GM23338 (cell line): ENCODE results near the gene VAMP2. TPM values are rescaled to one million over a fixed set of nuclear protein-coding genes. Genes with fewer than 3 reads are reported as not detected.

Experiments used
- ATAC-seq: fragments of 200-7000 bp; cut with Tn5 transposase; 3 replicates; pipeline ENCODE4 v1.9.1; 2020
- DNase-seq: peaks from one replicate; pipeline ENCODE4 v3.0.0-alpha.2; 2015; ENCODE audit warnings: low spot score
- H2AFZ ChIP-seq: fragments of 200-600 bp; sonication (generic); 2 replicates; pipeline ENCODE4 v1.8.0; 2016; ENCODE audit warnings: antibody characterized with exemption, mild to moderate bottlenecking, moderate library complexity
- H3F3A ChIP-seq: fragments of 200-600 bp; sonication (generic); replicated peaks from 2 replicates; pipeline ENCODE4 v1.8.0; 2017; ENCODE audit warnings: antibody characterized with exemption, mixed run types, low read depth
- H3K27ac ChIP-seq: fragments of 200-600 bp; sonication (generic); 2 replicates; pipeline ENCODE4 v1.6.1; 2016; ENCODE audit warnings: low read depth
- H3K27me3 ChIP-seq: fragments of 200-600 bp; sonication (generic); 2 replicates; pipeline ENCODE4 v1.8.0; 2016; ENCODE audit warnings: mild to moderate bottlenecking, mixed run types, moderate library complexity; ENCODE audit not compliant: insufficient read depth
- H3K36me3 ChIP-seq: fragments of 200-600 bp; sonication (generic); 2 replicates; pipeline ENCODE4 v1.8.0; 2016; ENCODE audit warnings: mild to moderate bottlenecking; ENCODE audit not compliant: insufficient read depth
- H3K4me1 ChIP-seq: fragments of 200-600 bp; sonication (generic); 2 replicates; pipeline ENCODE4 v1.8.0; 2016; ENCODE audit warnings: mild to moderate bottlenecking, moderate library complexity; ENCODE audit not compliant: insufficient read depth
- H3K4me2 ChIP-seq: fragments of 200-600 bp; sonication (generic); 2 replicates; pipeline ENCODE4 v1.7.1; 2017; ENCODE audit warnings: mixed run types
- H3K4me3 ChIP-seq: fragments of 200-600 bp; sonication (generic); 2 replicates; pipeline ENCODE4 v1.6.1; 2016; ENCODE audit warnings: mixed run types
- H3K79me2 ChIP-seq: fragments of 200-600 bp; sonication (generic); replicated peaks from 2 replicates; pipeline ENCODE4 v1.8.0; 2017; ENCODE audit warnings: mild to moderate bottlenecking; ENCODE audit not compliant: insufficient read depth
- H3K9me2 ChIP-seq: fragments of 200-600 bp; sonication (generic); 2 replicates; pipeline ENCODE4 v1.8.0; 2017; ENCODE audit not compliant: insufficient read depth
- H4K20me1 ChIP-seq: fragments of 200-600 bp; sonication (generic); replicated peaks from 2 replicates; pipeline ENCODE4 v1.8.0; 2017; ENCODE audit warnings: mild to moderate bottlenecking; ENCODE audit not compliant: insufficient read depth
- H3K27ac Mint-ChIP-seq: 2 replicates; pipeline ENCODE4 v1.8.0; 2020; ENCODE audit warnings: inconsistent platforms, mild to moderate bottlenecking, moderate library complexity, mixed read lengths
- H3K27me3 Mint-ChIP-seq: 3 replicates; pipeline ENCODE4 v1.8.0; 2022; ENCODE audit warnings: low read depth, mild to moderate bottlenecking, moderate library complexity, mixed read lengths, inconsistent platforms; ENCODE audit not compliant: insufficient read depth, poor library complexity
- H3K36me3 Mint-ChIP-seq: 3 replicates; pipeline ENCODE4 v1.8.0; 2021; ENCODE audit warnings: low read depth, mild to moderate bottlenecking, inconsistent platforms, moderate library complexity, mixed read lengths
- H3K4me1 Mint-ChIP-seq: 3 replicates; pipeline ENCODE4 v1.8.0; 2020; ENCODE audit warnings: mild to moderate bottlenecking, inconsistent platforms, mixed read lengths
- H3K4me3 Mint-ChIP-seq: 3 replicates; pipeline ENCODE4 v1.8.0; 2021; ENCODE audit warnings: moderate library complexity, mild to moderate bottlenecking, inconsistent platforms, mixed read lengths
- H3K9me3 Mint-ChIP-seq: 3 replicates; pipeline ENCODE4 v1.8.0; 2020; ENCODE audit warnings: moderate library complexity, mild to moderate bottlenecking, inconsistent platforms, mixed read lengths
- CTCF ChIP-seq, 2 experiments: fragments of 200-600 bp in 1 of 2; sonication (generic) in 1 of 2; conservative IDR thresholded peaks; 2 replicates each; pipeline versions ENCODE4 v1.5.1 to v1.6.1; 2016 to 2017; ENCODE audit warnings: antibody characterized with exemption in 2 of 2, low read depth in 2 of 2, mild to moderate bottlenecking in 2 of 2, moderate library complexity in 1 of 2
- EZH2 ChIP-seq: fragments of 200-600 bp; sonication (generic); IDR thresholded peaks from one replicate; pipeline ENCODE4 v1.8.0; 2017; ENCODE audit warnings: antibody characterized with exemption, mild to moderate bottlenecking, low read depth; ENCODE audit not compliant: unreplicated experiment
- EZH2phosphoT487 ChIP-seq: fragments of 200-600 bp; sonication (generic); IDR thresholded peaks from one replicate; pipeline ENCODE4 v1.8.1; 2018; ENCODE audit warnings: antibody characterized with exemption; ENCODE audit not compliant: unreplicated experiment
- JUNB ChIP-seq: IDR thresholded peaks from one replicate; pipeline ENCODE4 v1.6.1; 2016; ENCODE audit warnings: antibody characterized with exemption; ENCODE audit not compliant: unreplicated experiment
- POLR2AphosphoS5 ChIP-seq: IDR thresholded peaks from 2 replicates; pipeline ENCODE4 v1.6.1; 2016; ENCODE audit warnings: antibody characterized with exemption, low read depth
- REST ChIP-seq: IDR thresholded peaks from one replicate; pipeline ENCODE4 v1.6.1; 2018; ENCODE audit warnings: antibody characterized with exemption; ENCODE audit not compliant: unreplicated experiment
- STAT1 ChIP-seq: IDR thresholded peaks from one replicate; pipeline ENCODE4 v1.6.1; 2016; ENCODE audit warnings: antibody characterized with exemption; ENCODE audit not compliant: unreplicated experiment
- ZNF114 ChIP-seq: fragments of 250-450 bp; sonication (Bioruptor Pico); IDR thresholded peaks from 2 replicates; pipeline ENCODE4 v1.5.0; 2020; ENCODE audit warnings: mild to moderate bottlenecking, moderate library complexity
- ZNF331 ChIP-seq: fragments of 250-450 bp; sonication (Bioruptor Pico); IDR thresholded peaks from 2 replicates; pipeline ENCODE4 v1.5.0; 2020; ENCODE audit warnings: low read depth, mild to moderate bottlenecking, moderate library complexity
- polyA plus RNA-seq: library from polyadenylated mRNA; unstranded; fragments of >200 nt; fragmentation: Nextera tagmentation; extraction: Ambion mirVana; gene quantifications from 2 replicates; pipeline ENCODE4 v1.2.1, GENCODE V29; 2016
- total RNA-seq: library from RNA; depleted of rRNA; stranded (reverse); fragments of >200 nt; shearing (Covaris generic); gene quantifications from 2 replicates; pipeline ENCODE4 v1.2.3, GENCODE V29; 2014

Gene VAMP2
- total and polyA plus RNA-seq, 2 experiments from 2014 or later: 6.9 to 32.3 TPM

DNA sequence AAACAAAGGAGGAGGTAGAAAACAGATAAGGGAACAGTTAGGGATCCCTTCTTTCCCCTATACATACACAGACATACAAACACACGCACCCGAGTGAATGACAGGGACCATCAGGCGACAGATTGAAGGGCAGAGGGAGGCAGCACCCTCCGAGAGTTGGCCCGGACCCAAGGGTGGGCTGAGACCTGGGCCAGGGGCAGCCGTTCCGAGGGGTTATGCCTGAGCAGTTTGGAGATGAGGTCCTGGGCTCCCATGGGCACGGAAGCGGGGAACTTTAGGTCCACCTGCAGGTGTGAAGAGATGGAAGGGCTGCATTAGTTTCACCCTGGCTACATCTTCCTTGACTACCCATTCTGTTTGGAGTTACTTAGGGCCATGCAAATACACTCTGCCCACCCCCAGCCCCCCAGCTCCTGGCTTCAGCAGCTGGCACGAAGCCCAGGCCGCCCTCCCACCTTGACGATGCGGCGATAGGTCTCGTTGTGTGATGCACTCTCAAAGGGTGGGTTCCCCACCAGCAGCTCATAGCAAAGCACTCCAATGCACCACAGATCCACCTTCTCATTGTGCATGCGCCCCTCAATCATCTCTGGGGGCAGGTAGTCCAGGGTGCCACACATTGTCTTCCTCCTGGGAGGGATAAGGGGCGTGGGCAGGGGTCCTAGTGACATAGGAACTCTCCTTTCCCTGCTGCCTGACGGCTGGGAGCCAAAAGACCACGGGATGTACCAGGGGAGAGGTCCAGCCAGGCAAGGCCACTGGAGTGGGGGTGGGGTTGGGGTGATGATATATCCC is 42.2 kb upstream of the VAMP2 start (continued):
- TF ChIP-seq ZNF114 (CRISPR knock-in tag): no peak
- no peak for TF ChIP-seq REST
- TF ChIP-seq JUNB: no peak

DNA sequence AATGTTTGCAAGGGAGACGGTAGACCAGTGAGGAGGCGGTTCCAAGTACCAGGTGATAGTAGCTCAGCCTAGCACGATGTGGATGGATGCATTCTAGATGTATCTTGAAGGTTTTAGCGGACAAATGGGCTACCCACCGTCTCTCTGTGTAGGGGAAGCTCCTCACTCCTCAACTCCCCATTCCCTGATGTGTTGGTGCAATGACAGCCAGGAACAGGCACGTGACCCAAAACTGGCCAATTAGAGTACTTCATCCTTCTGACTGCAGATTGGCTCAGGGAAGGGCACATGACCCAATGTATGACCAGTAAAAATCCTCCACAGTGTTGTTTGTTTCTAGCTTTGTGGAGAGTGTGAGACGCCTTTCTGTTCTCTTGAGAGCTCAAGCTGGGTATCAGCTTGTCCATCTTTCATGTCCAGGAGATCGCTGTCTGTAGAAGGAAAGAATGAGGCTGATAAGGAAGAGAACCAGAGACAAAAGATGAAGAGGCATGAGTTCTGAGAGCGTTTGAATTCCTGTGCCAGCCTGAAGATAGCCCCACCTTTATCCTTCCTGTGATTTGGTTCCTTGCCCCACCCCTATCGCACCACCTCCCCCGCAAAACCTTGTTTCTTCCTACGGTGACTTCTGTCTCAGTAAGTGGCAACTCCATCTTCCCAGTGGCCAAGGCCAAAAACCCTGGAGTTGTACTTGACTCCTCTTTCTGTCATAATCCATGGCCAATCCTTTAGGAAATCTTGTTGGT is 29.5 kb upstream of the VAMP2 start:
- no peaks in the 10 kb centered on the region for H4K20me1 ChIP-seq
- H3K9me3 Mint-ChIP-seq: no peaks in the 10 kb centered on the region
- no peaks in the 10 kb centered on the region for H3K36me3 ChIP-seq
- no peak overlapping the region for H3K27ac Mint-ChIP-seq
- H3K4me1 ChIP-seq: peaks cover 9% of the 10 kb centered on the region
- H3K79me2 ChIP-seq: no peaks in the 10 kb centered on the region
- H3K27me3 ChIP-seq: peaks cover 13% of the 10 kb centered on the region
- TF ChIP-seq EZH2phosphoT487: no peak
- TF ChIP-seq STAT1: no peak
- no peak for TF ChIP-seq ZNF114 (CRISPR knock-in tag)
- peak; percentile 91 for TF ChIP-seq POLR2AphosphoS5
- TF ChIP-seq ZNF331 (CRISPR knock-in tag): no peak
- TF ChIP-seq JUNB: no peak
- TF ChIP-seq CTCF (conservative IDR thresholded peaks at IDR 0.05; ENCODE audit: low read depth in 2 of 2): no peak
- no peak for TF ChIP-seq EZH2
- H3K4me2 ChIP-seq: peak overlapping the region; percentile 75
- no peak overlapping the region for H2AFZ ChIP-seq
- peak overlapping the region; percentile 34 for H3K4me3 ChIP-seq
- peaks cover 7% of the 10 kb centered on the region for H3K4me1 Mint-ChIP-seq
- no peaks in the 10 kb centered on the region for H3K9me2 ChIP-seq
- H3K27ac ChIP-seq: peak overlapping the region; percentile 9
- H3K4me3 Mint-ChIP-seq: no peak overlapping the region
- DNase-seq: peak; percentile 97
- H3F3A ChIP-seq: peaks cover 10% of the 10 kb centered on the region
- no peaks in the 10 kb centered on the region; the same call in 2 of the 3 replicates for H3K36me3 Mint-ChIP-seq
- ATAC-seq: peak; percentile 53
- H3K27me3 Mint-ChIP-seq: peaks cover 11% of the 10 kb centered on the region
